DOHH2 (cell line): ENCODE measurements around the gene NXPH4.

Experiments
- H3F3A ChIP-seq: fragments of 200-600 bp; sonication (generic), shearing (Covaris generic); 2 replicates; pipeline ENCODE4 v1.6.0; 2016; ENCODE audit warnings: antibody characterized with exemption, mild to moderate bottlenecking; ENCODE audit not compliant: control insufficient read depth, insufficient read depth
- H3K27ac ChIP-seq: fragments of 200-600 bp; sonication (generic); 2 replicates; pipeline ENCODE4 v1.5.1; 2014; ENCODE audit warnings: low read depth, mild to moderate bottlenecking, low read length, moderate library complexity
- H3K27me3 ChIP-seq: fragments of 200-600 bp; sonication (generic); 2 replicates; pipeline ENCODE4 v1.6.1; 2014; ENCODE audit warnings: mild to moderate bottlenecking, low read length, mixed read lengths; ENCODE audit not compliant: control insufficient read depth
- H3K36me3 ChIP-seq: fragments of 200-600 bp; sonication (generic); 2 replicates; pipeline ENCODE4 v1.6.1; 2014; ENCODE audit warnings: mild to moderate bottlenecking, low read length, moderate library complexity, mixed read lengths; ENCODE audit not compliant: control insufficient read depth
- H3K4me1 ChIP-seq: fragments of 200-600 bp; sonication (generic); 2 replicates; pipeline ENCODE4 v1.6.1; 2014; ENCODE audit warnings: mild to moderate bottlenecking, low read length, mixed read lengths; ENCODE audit not compliant: control insufficient read depth
- H3K4me2 ChIP-seq: fragments of 200-600 bp; sonication (generic); 2 replicates; pipeline ENCODE4 v1.6.0; 2014; ENCODE audit warnings: mild to moderate bottlenecking, low read length, moderate library complexity
- H3K4me3 ChIP-seq: fragments of 200-600 bp; sonication (generic); 2 replicates; pipeline ENCODE4 v1.5.1; 2014; ENCODE audit warnings: mild to moderate bottlenecking, low read length, mixed read lengths
- H3K79me2 ChIP-seq: fragments of 200-600 bp; sonication (generic); 2 replicates; pipeline ENCODE4 v1.6.1; 2014; ENCODE audit warnings: mild to moderate bottlenecking, low read length, mixed read lengths; ENCODE audit not compliant: control insufficient read depth
- H3K9me2 ChIP-seq: fragments of 200-600 bp; sonication (generic); replicated peaks from 2 replicates; pipeline ENCODE4 v1.6.1; 2014; ENCODE audit warnings: mild to moderate bottlenecking, low read length, mixed read lengths; ENCODE audit not compliant: control insufficient read depth
- H3K9me3 ChIP-seq: fragments of 200-600 bp; sonication (generic); 2 replicates; pipeline ENCODE4 v1.6.1; 2014; ENCODE audit warnings: antibody characterized with exemption, low read length, mixed read lengths; ENCODE audit not compliant: control insufficient read depth, insufficient read depth
- H4K20me1 ChIP-seq: fragments of 200-600 bp; sonication (generic); 2 replicates; pipeline ENCODE4 v1.6.0; 2014; ENCODE audit warnings: low read depth, mild to moderate bottlenecking, antibody characterized with exemption, low read length, moderate library complexity; ENCODE audit not compliant: control insufficient read depth, insufficient read depth
- EZH2phosphoT487 ChIP-seq: fragments of 200-600 bp; sonication (generic); IDR thresholded peaks from 2 replicates; pipeline ENCODE4 v1.6.1; 2017; ENCODE audit warnings: borderline replicate concordance, mild to moderate bottlenecking, antibody characterized with exemption, low read length, moderate library complexity, mixed read lengths
- TF ChIP-seq, protein P1 (sequence below): fragments of 200-600 bp; sonication (generic); IDR thresholded peaks from one replicate; pipeline ENCODE4 v1.5.1; 2014; ENCODE audit warnings: antibody characterized with exemption, mild to moderate bottlenecking, low read depth, low read length; ENCODE audit not compliant: poor library complexity, severe bottlenecking

Gene NXPH4

DNA sequence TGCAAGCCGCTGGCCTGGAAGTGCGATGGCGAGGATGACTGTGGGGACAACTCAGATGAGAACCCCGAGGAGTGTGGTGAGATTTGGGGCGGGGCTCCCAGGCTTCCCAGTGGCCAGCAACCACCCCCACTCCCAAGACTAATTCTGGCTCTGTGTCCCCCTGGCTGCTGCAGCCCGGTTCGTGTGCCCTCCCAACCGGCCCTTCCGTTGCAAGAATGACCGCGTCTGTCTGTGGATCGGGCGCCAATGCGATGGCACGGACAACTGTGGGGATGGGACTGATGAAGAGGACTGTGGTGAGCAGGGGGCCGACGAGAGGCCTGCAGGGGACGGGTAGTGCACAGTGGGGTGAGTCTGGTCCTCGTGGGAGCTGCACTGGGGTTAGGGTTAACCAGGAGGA, 12.1 kb upstream of the NXPH4 start:
- Histone ChIP-seq H3K9me2 (no peaks in the 10 kb centered on the region), H3K4me1 (no peaks in the 10 kb centered on the region), H3K79me2 (no peaks in the 10 kb centered on the region), H3K9me3 (no peaks in the 10 kb centered on the region), H3F3A (no peaks in the 10 kb centered on the region), H3K4me2 (no peak overlapping the region), H4K20me1 (no peaks in the 10 kb centered on the region), H3K36me3 (no peaks in the 10 kb centered on the region), H3K4me3 (no peak overlapping the region), H3K27me3 (no peaks in the 10 kb centered on the region), H3K27ac (no peak overlapping the region)
- TF ChIP-seq EZH2phosphoT487: no peak
- TF ChIP-seq, protein P1, sequence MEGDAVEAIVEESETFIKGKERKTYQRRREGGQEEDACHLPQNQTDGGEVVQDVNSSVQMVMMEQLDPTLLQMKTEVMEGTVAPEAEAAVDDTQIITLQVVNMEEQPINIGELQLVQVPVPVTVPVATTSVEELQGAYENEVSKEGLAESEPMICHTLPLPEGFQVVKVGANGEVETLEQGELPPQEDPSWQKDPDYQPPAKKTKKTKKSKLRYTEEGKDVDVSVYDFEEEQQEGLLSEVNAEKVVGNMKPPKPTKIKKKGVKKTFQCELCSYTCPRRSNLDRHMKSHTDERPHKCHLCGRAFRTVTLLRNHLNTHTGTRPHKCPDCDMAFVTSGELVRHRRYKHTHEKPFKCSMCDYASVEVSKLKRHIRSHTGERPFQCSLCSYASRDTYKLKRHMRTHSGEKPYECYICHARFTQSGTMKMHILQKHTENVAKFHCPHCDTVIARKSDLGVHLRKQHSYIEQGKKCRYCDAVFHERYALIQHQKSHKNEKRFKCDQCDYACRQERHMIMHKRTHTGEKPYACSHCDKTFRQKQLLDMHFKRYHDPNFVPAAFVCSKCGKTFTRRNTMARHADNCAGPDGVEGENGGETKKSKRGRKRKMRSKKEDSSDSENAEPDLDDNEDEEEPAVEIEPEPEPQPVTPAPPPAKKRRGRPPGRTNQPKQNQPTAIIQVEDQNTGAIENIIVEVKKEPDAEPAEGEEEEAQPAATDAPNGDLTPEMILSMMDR: no peak

DNA sequence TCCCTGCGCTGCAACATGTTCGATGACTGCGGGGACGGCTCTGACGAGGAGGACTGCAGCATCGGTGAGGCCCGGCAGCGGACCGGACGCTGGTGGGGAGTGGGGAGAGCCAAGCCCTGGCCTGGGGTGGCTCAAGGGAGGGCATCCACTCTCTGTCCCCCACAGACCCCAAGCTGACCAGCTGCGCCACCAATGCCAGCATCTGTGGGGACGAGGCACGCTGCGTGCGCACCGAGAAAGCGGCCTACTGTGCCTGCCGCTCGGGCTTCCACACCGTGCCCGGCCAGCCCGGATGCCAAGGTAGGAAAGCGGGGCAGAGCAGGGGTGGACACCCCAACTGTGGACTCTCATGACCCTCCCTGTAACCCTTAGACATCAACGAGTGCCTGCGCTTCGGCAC, 11.4 kb upstream of the NXPH4 start:
- Histone ChIP-seq H3K9me2 (no peaks in the 10 kb centered on the region), H3K27me3 (no peaks in the 10 kb centered on the region), H3F3A (no peaks in the 10 kb centered on the region), H3K4me2 (no peak overlapping the region), H3K36me3 (no peaks in the 10 kb centered on the region), H3K9me3 (no peaks in the 10 kb centered on the region), H3K79me2 (no peaks in the 10 kb centered on the region), H3K4me1 (no peaks in the 10 kb centered on the region), H3K27ac (no peak overlapping the region), H4K20me1 (no peaks in the 10 kb centered on the region), H3K4me3 (no peak overlapping the region)
- TF ChIP-seq, protein P1: no peak
- no peak for TF ChIP-seq EZH2phosphoT487

DNA sequence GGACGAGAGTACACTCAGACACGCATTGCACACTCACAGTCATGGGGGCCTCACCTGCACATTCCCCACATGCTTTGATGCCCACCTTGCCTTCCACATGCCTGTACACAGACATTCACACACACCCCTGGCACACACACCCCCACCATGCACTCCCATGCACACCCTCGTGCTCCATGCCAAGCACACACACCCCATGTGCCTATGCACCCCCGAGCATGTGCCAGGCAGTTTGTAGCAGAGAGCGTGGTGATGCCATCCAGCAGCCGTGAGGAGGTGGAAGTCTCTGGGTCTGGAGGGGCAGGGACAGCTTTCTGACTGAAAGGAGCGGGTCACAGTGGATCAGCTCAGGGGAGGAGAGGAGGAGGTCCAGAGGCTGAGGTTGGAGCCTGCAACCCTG, 10.7 kb upstream of the NXPH4 start:
- no peaks in the 10 kb centered on the region for H3K36me3 ChIP-seq

More for the DNA sequence above, 10.7 kb upstream of the NXPH4 start:
- TF ChIP-seq, protein P1: no peak
- no peak for TF ChIP-seq EZH2phosphoT487
- Histone ChIP-seq H3K9me2 (no peaks in the 10 kb centered on the region), H3K4me3 (no peak overlapping the region), H3F3A (no peaks in the 10 kb centered on the region), H3K4me2 (no peak overlapping the region), H3K4me1 (no peaks in the 10 kb centered on the region), H3K27ac (no peak overlapping the region), H4K20me1 (no peaks in the 10 kb centered on the region; the same call in 1 of the 2 replicates), H3K79me2 (no peaks in the 10 kb centered on the region), H3K27me3 (no peaks in the 10 kb centered on the region), H3K9me3 (no peaks in the 10 kb centered on the region)
